Testis (tissue), 3 donors: Measurements from ENCODE around the gene PHGDH. TPM values are rescaled to one million over a fixed set of nuclear protein-coding genes. Genes with fewer than 3 reads are reported as not detected.

ENCODE experiments used
- DNase-seq: peaks from one replicate; pipeline ENCODE4 v3.0.0-alpha.2; 2019
- H3K27ac ChIP-seq, 2 donors: fragments of 200-600 bp; sonication (generic); one replicate each; pipeline ENCODE4 v1.5.1; 2019
- H3K27me3 ChIP-seq: fragments of 200-600 bp; sonication (generic); one replicate; pipeline ENCODE4 v1.5.1; 2019
- H3K36me3 ChIP-seq: fragments of 200-600 bp; sonication (generic); one replicate; pipeline ENCODE4 v1.5.1; 2017; ENCODE audit warnings: low read depth; ENCODE audit errors: missing control alignments
- H3K4me1 ChIP-seq: fragments of 200-600 bp; sonication (generic); one replicate; pipeline ENCODE4 v1.5.1; 2019
- H3K4me3 ChIP-seq, 2 donors: fragments of 200-600 bp; sonication (generic); one replicate each; pipeline ENCODE4 v1.5.1; 2017 to 2019
- H3K9me3 ChIP-seq: fragments of 200-600 bp; sonication (generic); one replicate; pipeline ENCODE4 v1.5.1; 2017
- POLR2A ChIP-seq: fragments of 450-650 bp; IDR thresholded peaks from one replicate; pipeline ENCODE4 v1.6.1; 2017; ENCODE audit warnings: antibody characterized with exemption, mild to moderate bottlenecking, moderate library complexity
- WGBS, 2 donors: methylation state at CpG; one replicate each; pipeline ENCODE4 v1.1.5; 2018; 5-methylcytosine and 5-hydroxymethylcytosine counted together
- intact Hi-C: fragments of 100-400 bp; cut with DNase I; formaldehyde crosslinking; loops from one replicate; pipeline ENCODE4 v1.15.1; 2023; ENCODE audit warnings: low total_unique reads
- polyA plus RNA-seq: library from polyadenylated mRNA; stranded (reverse); fragments of 350-450 nt; fragmentation: Illumina TruSeq; extraction: RNeasy Lipid Tissue Mini Kit (QIAGEN cat#74804); gene quantifications from one replicate; pipeline ENCODE4 v1.2.3, GENCODE V29; 2014; ENCODE audit warnings: low read depth, low replicate concordance; ENCODE audit not compliant: insufficient read depth
- total RNA-seq, 2 donors: library from RNA; depleted of rRNA; stranded (reverse); fragments of >200 nt; gene quantifications; one replicate each; pipeline ENCODE4 v1.2.3, GENCODE V29; 2016
- TF ChIP-seq, protein P1 (sequence below), 3 experiments: fragments of 450-650 bp in 2 of 3; fragments of 200-600 bp in 1 of 3; sonication (generic) in 1 of 3; IDR thresholded peaks; one replicate each; pipeline ENCODE4 v1.5.1; 2016 to 2019; ENCODE audit warnings: antibody characterized with exemption in 3 of 3, mild to moderate bottlenecking in 2 of 3, moderate library complexity in 1 of 3

The PHGDH gene
- total and polyA plus RNA-seq, 3 donors from 2014 or later, result 85.3 to 161 (median 131) TPM

DNA sequence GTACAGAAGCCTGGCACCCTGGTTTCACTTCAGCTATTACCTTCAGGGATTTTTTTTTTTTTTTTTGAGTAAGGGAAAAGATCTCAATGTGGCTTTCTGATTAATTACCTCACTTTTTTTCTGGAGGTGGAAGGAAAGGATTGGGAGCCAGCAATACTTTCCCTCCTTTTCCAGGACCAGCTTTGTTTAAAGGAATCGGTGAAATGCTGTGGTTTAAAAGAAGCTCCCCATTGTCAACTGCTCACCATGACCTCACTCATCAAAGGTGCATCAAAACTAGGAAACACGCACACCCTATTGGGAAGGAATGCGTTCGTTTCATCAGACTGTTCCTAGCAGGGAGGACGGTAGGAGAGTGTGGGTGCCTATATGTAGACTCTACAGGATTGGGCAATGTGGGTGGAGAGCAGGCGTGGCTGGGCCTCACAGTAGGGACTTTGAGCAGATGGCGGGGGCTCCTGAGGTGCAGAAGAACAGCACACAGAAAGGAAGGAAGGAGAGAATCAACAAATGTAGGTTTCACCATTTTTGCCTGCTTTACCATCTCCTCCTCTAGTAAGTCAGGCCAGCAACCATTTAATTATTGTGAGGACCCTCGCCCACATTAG lies 13.0 kb downstream of the PHGDH start:
- H3K4me1 ChIP-seq, result no peaks in the 10 kb centered on the region
- no peak overlapping the region for H3K4me3 ChIP-seq
- H3K36me3 ChIP-seq, result no peaks in the 10 kb centered on the region
- H3K27me3 ChIP-seq, result no peaks in the 10 kb centered on the region
- intact Hi-C loops, result no loop called here
- DNase-seq, result no peak
- TF ChIP-seq POLR2A, result no peak
- TF ChIP-seq, protein P1, sequence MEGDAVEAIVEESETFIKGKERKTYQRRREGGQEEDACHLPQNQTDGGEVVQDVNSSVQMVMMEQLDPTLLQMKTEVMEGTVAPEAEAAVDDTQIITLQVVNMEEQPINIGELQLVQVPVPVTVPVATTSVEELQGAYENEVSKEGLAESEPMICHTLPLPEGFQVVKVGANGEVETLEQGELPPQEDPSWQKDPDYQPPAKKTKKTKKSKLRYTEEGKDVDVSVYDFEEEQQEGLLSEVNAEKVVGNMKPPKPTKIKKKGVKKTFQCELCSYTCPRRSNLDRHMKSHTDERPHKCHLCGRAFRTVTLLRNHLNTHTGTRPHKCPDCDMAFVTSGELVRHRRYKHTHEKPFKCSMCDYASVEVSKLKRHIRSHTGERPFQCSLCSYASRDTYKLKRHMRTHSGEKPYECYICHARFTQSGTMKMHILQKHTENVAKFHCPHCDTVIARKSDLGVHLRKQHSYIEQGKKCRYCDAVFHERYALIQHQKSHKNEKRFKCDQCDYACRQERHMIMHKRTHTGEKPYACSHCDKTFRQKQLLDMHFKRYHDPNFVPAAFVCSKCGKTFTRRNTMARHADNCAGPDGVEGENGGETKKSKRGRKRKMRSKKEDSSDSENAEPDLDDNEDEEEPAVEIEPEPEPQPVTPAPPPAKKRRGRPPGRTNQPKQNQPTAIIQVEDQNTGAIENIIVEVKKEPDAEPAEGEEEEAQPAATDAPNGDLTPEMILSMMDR (IDR thresholded peaks at IDR 0.05), result no peak
- 85 to 88% methylated on average over 8 of the region's 8 CpGs for WGBS, 2 donors
- H3K9me3 ChIP-seq, result no peaks in the 10 kb centered on the region
- no peak overlapping the region for H3K27ac ChIP-seq

- no peak for DNase-seq
- H3K27ac ChIP-seq, result no peak overlapping the region
- intact Hi-C loops, result no loop called here
- 94 to 96% methylated on average over 5 of the region's 5 CpGs for WGBS, 2 donors
- H3K36me3 ChIP-seq, result no peaks in the 10 kb centered on the region
- H3K27me3 ChIP-seq, result no peaks in the 10 kb centered on the region
- TF ChIP-seq, protein P1 (IDR thresholded peaks at IDR 0.05), result no peak
- no peak for TF ChIP-seq POLR2A
- H3K9me3 ChIP-seq, result no peaks in the 10 kb centered on the region
- H3K4me3 ChIP-seq, result no peak overlapping the region
- H3K4me1 ChIP-seq, result no peaks in the 10 kb centered on the region
Measured at GRCh38 chr1:119725626-119726025, 13.9 kb downstream of the PHGDH start.

GRCh38 chr1:119727991-119728390 lies 16.3 kb downstream of the PHGDH start:
- Histone ChIP-seq H3K9me3 (no peaks in the 10 kb centered on the region), H3K27me3 (no peaks in the 10 kb centered on the region), H3K4me3 (no peak overlapping the region), H3K27ac (no peak overlapping the region), H3K36me3 (no peaks in the 10 kb centered on the region), H3K4me1 (peaks cover 10% of the 10 kb centered on the region)
- intact Hi-C loops, result no loop called here
- WGBS, 2 donors, result 46 to 74% methylated on average over 1 of the region's 1 CpG
- DNase-seq, result no peak
- TF ChIP-seq, protein P1 (IDR thresholded peaks at IDR 0.05), result no peak
- no peak for TF ChIP-seq POLR2A

GRCh38 chr1:119729044-119729443 lies 17.3 kb downstream of the PHGDH start:
- Histone ChIP-seq H3K27ac (no peak overlapping the region), H3K36me3 (no peaks in the 10 kb centered on the region), H3K4me1 (peaks cover 16% of the 10 kb centered on the region), H3K4me3 (no peak overlapping the region), H3K9me3 (no peaks in the 10 kb centered on the region), H3K27me3 (no peaks in the 10 kb centered on the region)
- DNase-seq, result no peak
- TF ChIP-seq POLR2A, result no peak
- TF ChIP-seq, protein P1 (IDR thresholded peaks at IDR 0.05), result no peak
- intact Hi-C loops, result no loop called here

GRCh38 chr1:119731060-119731459 lies 19.3 kb downstream of the PHGDH start:
- Histone ChIP-seq H3K27ac (peak overlapping the region; percentile 70 to 83), H3K4me1 (peaks cover 30% of the 10 kb centered on the region), H3K4me3 (no peak overlapping the region), H3K9me3 (no peaks in the 10 kb centered on the region), H3K27me3 (no peaks in the 10 kb centered on the region), H3K36me3 (no peaks in the 10 kb centered on the region)
- WGBS, 2 donors, result 81 to 93% methylated on average over 2 to 5 of the region's 5 CpGs
- intact Hi-C loops, result no loop called here
- DNase-seq, result no peak
- TF ChIP-seq, protein P1 (IDR thresholded peaks at IDR 0.05), result no peak
- TF ChIP-seq POLR2A, result no peak
